GM19351 (cell line): ENCODE results near the gene ATP5MG.

ENCODE experiments used
- ATAC-seq: cut with Tn5 transposase; IDR thresholded peaks from one replicate; pipeline ENCODE4 v1.9.1; 2021; ENCODE audit warnings: mild to moderate bottlenecking, moderate library complexity; ENCODE audit not compliant: unreplicated experiment

The ATP5MG gene

GRCh38 chr11:118441770-118442275 lies 40.4 kb downstream of the ATP5MG start:
- ATAC-seq = no peak

- ATAC-seq = no peak
Measured at GRCh38 chr11:118442301-118442700, 40.9 kb downstream of the ATP5MG start.

DNA sequence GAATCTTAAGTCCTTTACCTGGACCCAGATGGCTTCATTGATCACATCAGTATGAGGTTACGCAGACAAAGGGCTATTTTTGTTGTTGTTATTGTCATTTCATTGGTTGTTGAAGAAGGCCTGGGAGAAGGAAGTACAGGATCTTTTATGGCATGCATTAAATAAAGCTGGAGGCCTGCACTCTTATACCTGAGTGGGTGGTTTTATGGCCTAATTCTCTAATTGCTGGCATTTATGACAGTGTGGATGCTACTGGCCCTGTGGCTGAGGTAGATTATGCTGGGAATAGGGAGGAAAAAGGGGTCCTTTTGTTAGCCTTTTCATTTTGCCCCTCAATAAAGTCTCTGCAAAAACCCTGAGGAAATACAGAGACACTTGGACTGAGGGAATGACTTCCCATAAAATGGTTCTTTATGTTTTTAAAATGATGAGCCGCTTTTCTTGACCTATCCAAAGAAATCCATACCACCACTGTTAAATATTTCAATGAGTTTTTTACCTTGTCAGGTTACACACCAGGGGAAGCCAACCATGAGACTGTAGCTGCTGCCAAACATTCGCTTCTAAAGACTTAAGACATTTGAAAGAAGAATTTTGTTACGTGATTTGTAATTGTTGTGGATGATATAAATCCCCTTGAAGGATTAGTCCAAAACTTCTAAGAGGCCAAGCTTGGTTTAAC lies 41.6 kb downstream of the ATP5MG start:
- ATAC-seq = no peak

DNA sequence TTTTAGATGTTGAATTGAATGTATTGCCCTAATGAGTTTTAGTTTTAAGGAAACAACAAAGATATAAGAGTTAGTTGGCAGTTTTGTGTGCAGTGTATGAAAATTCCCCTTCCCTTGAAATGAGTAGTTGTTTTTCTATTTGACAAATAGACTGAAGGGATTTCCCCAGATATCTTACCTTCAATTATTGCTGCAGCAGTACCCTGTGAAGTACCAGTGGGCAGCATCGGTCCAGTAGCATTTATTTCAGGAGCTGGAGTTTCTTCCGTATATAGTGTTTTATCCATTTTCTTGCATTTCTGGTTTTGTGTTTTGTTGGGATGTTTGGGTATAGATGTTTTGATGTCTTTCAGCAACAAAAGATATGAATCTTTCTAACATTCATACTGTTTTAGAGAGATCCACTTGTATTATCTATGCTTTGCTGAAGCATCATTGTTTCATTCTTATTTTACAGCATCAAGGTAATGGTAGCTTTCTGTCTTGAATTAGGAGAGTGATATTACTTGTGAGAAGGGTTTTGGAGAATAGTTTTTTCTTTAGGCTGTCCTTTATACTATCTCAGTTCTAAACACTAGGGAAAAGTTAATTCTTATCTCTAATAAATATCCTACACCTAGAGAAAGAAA lies 42.3 kb downstream of the ATP5MG start:
- ATAC-seq = peak; percentile 51

DNA sequence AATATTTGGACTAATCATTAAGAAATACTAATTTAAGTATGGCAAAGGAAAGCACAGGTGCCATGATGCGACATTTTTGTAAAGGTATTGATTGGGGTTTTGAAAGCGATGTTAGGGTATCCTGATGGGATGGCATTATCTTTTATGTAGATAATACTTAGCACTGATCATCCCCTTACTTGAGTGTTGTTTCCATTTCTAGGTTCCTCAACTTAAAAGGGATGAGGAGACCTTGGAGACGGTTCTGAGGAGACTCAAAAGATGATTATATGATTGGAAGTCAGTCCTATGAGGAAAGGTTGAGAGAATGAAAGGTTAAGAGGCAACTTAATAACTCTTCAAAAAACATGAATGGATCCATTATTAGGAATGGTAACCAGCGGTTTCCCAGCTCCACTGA lies 46.0 kb downstream of the ATP5MG start:
- ATAC-seq = no peak

GRCh38 chr11:118448294-118448693 lies 46.9 kb downstream of the ATP5MG start:
- peak; percentile 87 for ATAC-seq

DNA sequence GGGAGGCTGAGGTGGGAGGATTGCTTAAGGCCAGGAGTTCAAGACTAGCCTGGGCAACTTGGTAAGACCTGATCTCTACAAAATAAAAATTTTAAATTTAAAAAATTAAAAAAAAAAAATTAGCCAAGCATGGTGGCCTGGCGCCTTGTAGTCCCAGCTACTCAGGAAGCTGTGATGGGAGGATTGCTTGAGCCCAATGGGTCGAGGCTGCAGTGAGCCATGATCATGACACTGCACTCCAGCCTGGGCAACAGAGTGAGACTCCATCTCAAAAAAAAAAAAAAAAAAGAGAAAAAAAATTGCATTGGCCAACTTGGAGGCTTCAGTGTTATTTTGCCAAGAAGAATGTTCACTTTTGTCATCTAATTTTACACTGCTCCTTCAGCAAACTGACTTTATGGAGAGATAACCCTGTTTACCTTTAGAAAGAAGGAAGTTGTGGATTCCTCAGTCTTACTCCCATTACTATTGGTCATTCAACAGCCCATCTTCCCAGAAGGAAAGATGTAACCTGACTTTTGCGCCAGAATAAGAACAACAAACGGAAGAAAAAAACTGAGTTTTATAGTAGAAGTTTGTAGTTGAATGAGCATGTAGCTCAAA lies 48.0 kb downstream of the ATP5MG start:
- no peak for ATAC-seq

DNA sequence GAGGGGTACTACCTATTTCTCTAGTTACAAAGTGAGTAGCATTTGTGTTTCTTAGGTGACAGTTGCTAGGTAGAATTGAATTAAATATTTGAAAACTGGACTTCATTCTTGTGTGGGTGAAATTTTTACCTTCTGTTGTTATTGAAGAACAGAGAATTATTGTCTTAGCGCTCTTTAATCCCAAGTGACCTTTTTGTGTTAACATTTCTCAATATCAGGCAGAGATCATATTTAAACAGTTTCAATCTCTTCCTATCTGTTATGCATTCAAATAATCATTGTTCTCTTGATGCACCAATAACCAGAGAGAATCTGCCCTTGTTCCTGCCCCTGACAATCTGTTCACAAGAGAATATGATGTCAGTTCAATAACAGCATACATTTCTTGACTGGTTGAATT lies 49.0 kb downstream of the ATP5MG start:
- ATAC-seq = no peak
